Measurements from ENCODE around the gene ARHGEF28.
A peak's percentile ranks its signal among the peaks of the same experiment; 100 is the strongest.

Gene ARHGEF28

GRCh38 chr5:73625944-73626811 lies at the start of gene ARHGEF28:
TSS of gene ARHGEF28 (plus strand) at chr5:73626196. CDS start at chr5:73684852, 58,656 bp downstream.
- DNase-seq, result no peak

- DNase-seq, result no peak
These were observed 43.5 kb upstream of the ARHGEF28 start for GRCh38 chr5:73582285-73583145.

GRCh38 chr5:73587923-73588322 lies 38.1 kb upstream of the ARHGEF28 start:
- DNase-seq, result no peak

- DNase-seq, result peak; percentile 30
These were observed 34.8 kb upstream of the ARHGEF28 start for GRCh38 chr5:73591102-73591695.

- DNase-seq, result no peak
These were observed 34.1 kb upstream of the ARHGEF28 start for GRCh38 chr5:73591698-73592501.

- no peak for DNase-seq
These were observed 33.4 kb upstream of the ARHGEF28 start for GRCh38 chr5:73592551-73592950.

- peak; percentile 6 for DNase-seq
These were observed 29.2 kb upstream of the ARHGEF28 start for GRCh38 chr5:73596705-73597328.

- DNase-seq, result no peak
These were observed 26.6 kb upstream of the ARHGEF28 start for GRCh38 chr5:73599380-73599779.

GRCh38 chr5:73603998-73604397 lies 22.0 kb upstream of the ARHGEF28 start:
- no peak for DNase-seq

- DNase-seq, result no peak
These were observed 20.5 kb upstream of the ARHGEF28 start for GRCh38 chr5:73605223-73606087.

- no peak for DNase-seq
These were observed 19.7 kb upstream of the ARHGEF28 start for GRCh38 chr5:73606206-73606753.

- no peak for DNase-seq
These were observed 18.8 kb upstream of the ARHGEF28 start for GRCh38 chr5:73607228-73607627.

GRCh38 chr5:73612799-73613198 lies 13.2 kb upstream of the ARHGEF28 start:
- no peak for DNase-seq

GRCh38 chr5:73615085-73615484 lies 10.9 kb upstream of the ARHGEF28 start:
- DNase-seq, result no peak

- DNase-seq, result no peak
These were observed 10.0 kb upstream of the ARHGEF28 start for GRCh38 chr5:73615947-73616346.

- DNase-seq, result no peak
These were observed 8.3 kb upstream of the ARHGEF28 start for GRCh38 chr5:73617510-73618279.

- no peak for DNase-seq
These were observed 6.2 kb upstream of the ARHGEF28 start for GRCh38 chr5:73619606-73620333.

GRCh38 chr5:73620334-73620687 lies 5.7 kb upstream of the ARHGEF28 start:
- DNase-seq, result no peak

GRCh38 chr5:73623060-73623459 lies 2.9 kb upstream of the ARHGEF28 start:
- DNase-seq, result no peak

All from GDM1 (cell line).